PFSK-1 (cell line): ENCODE results near the gene CEACAM5.

Experiments used
- POLR2AphosphoS5 ChIP-seq: IDR thresholded peaks from 2 replicates; pipeline ENCODE4 v1.6.1; 2012; ENCODE audit warnings: low read depth, mild to moderate bottlenecking, control low read depth, low read length, moderate library complexity
- TAF1 ChIP-seq: IDR thresholded peaks from 2 replicates; pipeline ENCODE4 v1.6.1; 2012; ENCODE audit warnings: low read length, control low read depth, borderline replicate concordance; ENCODE audit not compliant: insufficient read depth

DNA sequence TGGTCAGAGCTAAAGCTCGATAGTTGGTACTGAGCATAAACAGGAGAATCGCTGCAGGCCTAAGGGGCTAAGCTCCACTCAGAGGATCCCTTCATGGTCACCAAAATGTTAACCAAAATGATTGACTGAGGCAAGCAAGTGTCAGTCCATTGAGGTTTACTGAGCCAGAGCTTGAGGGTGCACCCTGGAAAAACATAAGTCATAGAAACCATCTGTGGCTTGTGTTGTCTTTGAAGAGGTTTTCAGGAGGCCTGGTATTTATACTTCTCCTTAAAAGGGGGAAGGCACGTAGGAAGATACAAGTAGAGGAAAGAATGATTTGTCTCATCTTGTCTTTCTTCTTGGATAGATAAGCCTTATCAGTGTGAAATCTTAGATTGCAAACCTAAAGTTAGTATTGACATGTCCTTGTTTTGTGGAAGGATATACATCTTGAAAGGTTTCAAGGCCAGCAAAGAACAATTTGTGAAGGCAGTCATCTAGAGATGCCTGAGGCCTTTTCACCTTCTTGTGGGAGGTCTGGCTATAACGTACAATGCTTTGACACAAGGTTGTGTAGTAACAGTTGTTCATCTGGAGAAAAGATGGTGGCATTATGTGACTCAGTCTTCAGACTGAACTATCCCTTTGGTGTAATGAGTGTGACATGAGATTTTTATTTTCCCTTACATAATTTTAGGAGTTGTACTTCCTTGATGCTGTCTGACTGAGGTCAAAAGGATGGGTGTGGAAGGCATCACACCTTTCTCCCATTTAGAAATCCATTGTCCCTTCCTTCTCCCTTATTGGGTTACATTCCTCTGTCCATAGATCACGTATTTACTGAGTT, 32.2 kb downstream of the CEACAM5 start:
- TF ChIP-seq TAF1 (no peak), POLR2AphosphoS5 (no peak)
